GM12891 (cell line): ENCODE results near the gene NRXN3.

ENCODE experiments used
- PAX5 ChIP-seq: IDR thresholded peaks from 2 replicates; pipeline ENCODE4 v1.6.1; 2011; ENCODE audit warnings: low read length, moderate library complexity, mild to moderate bottlenecking; ENCODE audit not compliant: insufficient read depth, severe bottlenecking
- POLR2A ChIP-seq: IDR thresholded peaks from 2 replicates; pipeline ENCODE4 v1.6.1; 2011; ENCODE audit warnings: low read depth, low read length, control low read depth
- POLR2AphosphoS5 ChIP-seq: IDR thresholded peaks from 2 replicates; pipeline ENCODE4 v1.6.1; 2011; ENCODE audit warnings: low read depth, low read length, control low read depth
- POU2F2 ChIP-seq: IDR thresholded peaks from 2 replicates; pipeline ENCODE4 v1.6.1; 2011; ENCODE audit warnings: low read depth, mild to moderate bottlenecking, control low read depth, low read length, moderate library complexity
- SPI1 ChIP-seq: IDR thresholded peaks from 2 replicates; pipeline ENCODE4 v1.6.1; 2011; ENCODE audit warnings: low read depth, low read length, control low read depth
- TAF1 ChIP-seq: IDR thresholded peaks from 2 replicates; pipeline ENCODE4 v1.6.1; 2011; ENCODE audit warnings: low read depth, low read length, control low read depth

DNA sequence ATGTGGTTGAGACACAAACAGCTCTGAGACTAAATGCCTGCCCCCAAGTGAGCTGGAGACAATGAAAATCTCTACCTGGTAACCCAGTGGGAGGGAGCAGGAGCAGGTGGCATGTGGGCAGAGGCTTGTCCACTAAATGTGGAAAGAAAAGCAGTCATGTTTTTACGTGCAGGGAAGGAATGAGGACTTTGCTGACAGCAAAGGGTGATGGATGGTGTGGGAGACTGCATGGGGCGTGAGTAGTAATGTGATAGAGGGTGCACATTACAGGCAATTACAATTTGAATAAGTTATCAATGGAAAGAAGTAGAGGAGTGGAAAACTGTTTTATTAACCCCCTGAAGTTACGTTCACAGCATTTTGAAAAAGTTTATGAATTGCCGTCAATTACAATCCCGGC, 176.6 kb downstream of the NRXN3 start:
- no peak for TF ChIP-seq POLR2A
- no peak for TF ChIP-seq POLR2AphosphoS5
- no peak for TF ChIP-seq TAF1
- TF ChIP-seq SPI1, result no peak
- no peak for TF ChIP-seq PAX5
- TF ChIP-seq POU2F2, result no peak
